Gastroesophageal sphincter (tissue), 4 donors: Measurements from ENCODE around the gene GRPEL1. TPM values are rescaled to one million over a fixed set of nuclear protein-coding genes. Genes with fewer than 3 reads are reported as not detected.

Source experiments
- ATAC-seq: fragments of 150-250 bp; one replicate; pipeline ENCODE4 v1.9.1; 2016; ENCODE audit warnings: mild to moderate bottlenecking, moderate library complexity
- H3K27ac ChIP-seq, 4 donors: fragments of 200-600 bp; sonication (generic) in 3 of 4; 1 replicate in 3 of 4; 2 replicates in 1 of 4; pipeline ENCODE4 v1.5.1; 2016 to 2019
- H3K27me3 ChIP-seq: fragments of 200-600 bp; sonication (generic); one replicate; pipeline ENCODE4 v1.5.1; 2019
- H3K36me3 ChIP-seq, 2 donors: fragments of 200-600 bp; sonication (generic); one replicate each; pipeline ENCODE4 v1.5.1; 2019; ENCODE audit warnings: control low read depth in 1 of 2
- H3K4me1 ChIP-seq, 3 donors: fragments of 200-600 bp; sonication (generic); 1 replicate in 2 of 3; 2 replicates in 1 of 3; pipeline ENCODE4 v1.5.1; 2016 to 2019; ENCODE audit warnings: control low read depth in 2 of 3
- H3K4me3 ChIP-seq, 2 donors: fragments of 200-600 bp; sonication (generic); one replicate each; pipeline ENCODE4 v1.5.1; 2019; ENCODE audit warnings: mild to moderate bottlenecking in 1 of 2, moderate library complexity in 1 of 2
- H3K9me3 ChIP-seq, 3 donors: fragments of 200-600 bp; sonication (generic); one replicate each; pipeline ENCODE4 v1.5.1; 2017 to 2019; ENCODE audit warnings: control low read depth in 2 of 3
- EP300 ChIP-seq: sonication (generic); formaldehyde crosslinking; IDR thresholded peaks from one replicate; pipeline ENCODE4 v1.6.1; 2017; ENCODE audit warnings: antibody characterized with exemption, mild to moderate bottlenecking
- POLR2A ChIP-seq, 2 donors: fragments of 450-650 bp; IDR thresholded peaks; one replicate each; pipeline ENCODE4 v1.6.1; 2017; ENCODE audit warnings: antibody characterized with exemption in 2 of 2, mild to moderate bottlenecking in 2 of 2, moderate library complexity in 1 of 2
- POLR2AphosphoS5 ChIP-seq: sonication (generic); formaldehyde crosslinking; IDR thresholded peaks from one replicate; pipeline ENCODE4 v1.6.1; 2017; ENCODE audit warnings: antibody characterized with exemption
- WGBS, 2 donors: methylation state at CpG; one replicate each; pipeline ENCODE4 v1.1.5; 2018; ENCODE audit warnings: low coverage in 1 of 2; 5-methylcytosine and 5-hydroxymethylcytosine counted together
- total RNA-seq, 4 donors: library from RNA; depleted of rRNA; stranded (reverse); fragments of >200 nt; gene quantifications; one replicate each; pipeline ENCODE4 v1.1.0, GENCODE V29; 2016
- TF ChIP-seq, protein P1 (sequence below), 4 experiments: fragments of 200-600 bp in 2 of 4; fragments of 450-650 bp in 2 of 4; sonication (generic) in 1 of 4; IDR thresholded peaks; one replicate each; pipeline ENCODE4 v1.5.1; 2017 to 2019; ENCODE audit warnings: antibody characterized with exemption in 4 of 4, mild to moderate bottlenecking in 2 of 4, moderate library complexity in 2 of 4

GRPEL1 gene
- total RNA-seq, 4 donors from 2014 or later: 14.0 to 32.8 (median 23.9) TPM

DNA sequence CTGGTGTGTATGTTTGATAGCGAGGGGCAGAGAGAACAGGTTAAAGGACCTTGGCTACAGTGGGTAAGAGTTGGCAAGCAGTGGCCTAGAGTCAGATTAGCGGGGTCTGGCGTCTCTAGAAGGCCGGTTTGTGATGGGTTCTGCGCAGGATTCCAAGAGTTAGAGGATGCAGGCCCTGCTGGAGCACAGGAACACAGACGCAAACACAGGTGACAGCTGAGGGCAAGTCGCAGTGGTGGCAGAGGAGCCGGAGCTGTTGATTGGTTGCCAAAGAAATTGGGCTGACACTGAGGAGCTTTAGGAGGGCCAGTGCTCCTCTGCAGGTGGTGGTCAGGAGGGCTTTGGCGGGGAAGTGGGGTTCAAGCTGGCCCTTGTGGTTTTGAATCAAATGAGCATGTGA lies 20.9 kb downstream of the GRPEL1 start:
- H3K4me3 ChIP-seq: no peak overlapping the region
- H3K27ac ChIP-seq: no peak overlapping the region
- H3K36me3 ChIP-seq: peaks cover 0 to 9% of the 10 kb centered on the region in 2 donors
- WGBS, 2 donors: 89% methylated on average over 9 of the region's 9 CpGs; no CpG with 5 or more reads in 1 of the 2 donors
- no peak for ATAC-seq
- peaks cover 0 to 72% (median 26%) of the 10 kb centered on the region in 3 donors for H3K4me1 ChIP-seq
- no peaks in the 10 kb centered on the region for H3K27me3 ChIP-seq
- H3K9me3 ChIP-seq: no peaks in the 10 kb centered on the region
- TF ChIP-seq, protein P1, sequence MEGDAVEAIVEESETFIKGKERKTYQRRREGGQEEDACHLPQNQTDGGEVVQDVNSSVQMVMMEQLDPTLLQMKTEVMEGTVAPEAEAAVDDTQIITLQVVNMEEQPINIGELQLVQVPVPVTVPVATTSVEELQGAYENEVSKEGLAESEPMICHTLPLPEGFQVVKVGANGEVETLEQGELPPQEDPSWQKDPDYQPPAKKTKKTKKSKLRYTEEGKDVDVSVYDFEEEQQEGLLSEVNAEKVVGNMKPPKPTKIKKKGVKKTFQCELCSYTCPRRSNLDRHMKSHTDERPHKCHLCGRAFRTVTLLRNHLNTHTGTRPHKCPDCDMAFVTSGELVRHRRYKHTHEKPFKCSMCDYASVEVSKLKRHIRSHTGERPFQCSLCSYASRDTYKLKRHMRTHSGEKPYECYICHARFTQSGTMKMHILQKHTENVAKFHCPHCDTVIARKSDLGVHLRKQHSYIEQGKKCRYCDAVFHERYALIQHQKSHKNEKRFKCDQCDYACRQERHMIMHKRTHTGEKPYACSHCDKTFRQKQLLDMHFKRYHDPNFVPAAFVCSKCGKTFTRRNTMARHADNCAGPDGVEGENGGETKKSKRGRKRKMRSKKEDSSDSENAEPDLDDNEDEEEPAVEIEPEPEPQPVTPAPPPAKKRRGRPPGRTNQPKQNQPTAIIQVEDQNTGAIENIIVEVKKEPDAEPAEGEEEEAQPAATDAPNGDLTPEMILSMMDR (IDR thresholded peaks at IDR 0.05): no peak
- TF ChIP-seq POLR2AphosphoS5 (no peak), EP300 (no peak), POLR2A (IDR thresholded peaks at IDR 0.05) (no peak)

DNA sequence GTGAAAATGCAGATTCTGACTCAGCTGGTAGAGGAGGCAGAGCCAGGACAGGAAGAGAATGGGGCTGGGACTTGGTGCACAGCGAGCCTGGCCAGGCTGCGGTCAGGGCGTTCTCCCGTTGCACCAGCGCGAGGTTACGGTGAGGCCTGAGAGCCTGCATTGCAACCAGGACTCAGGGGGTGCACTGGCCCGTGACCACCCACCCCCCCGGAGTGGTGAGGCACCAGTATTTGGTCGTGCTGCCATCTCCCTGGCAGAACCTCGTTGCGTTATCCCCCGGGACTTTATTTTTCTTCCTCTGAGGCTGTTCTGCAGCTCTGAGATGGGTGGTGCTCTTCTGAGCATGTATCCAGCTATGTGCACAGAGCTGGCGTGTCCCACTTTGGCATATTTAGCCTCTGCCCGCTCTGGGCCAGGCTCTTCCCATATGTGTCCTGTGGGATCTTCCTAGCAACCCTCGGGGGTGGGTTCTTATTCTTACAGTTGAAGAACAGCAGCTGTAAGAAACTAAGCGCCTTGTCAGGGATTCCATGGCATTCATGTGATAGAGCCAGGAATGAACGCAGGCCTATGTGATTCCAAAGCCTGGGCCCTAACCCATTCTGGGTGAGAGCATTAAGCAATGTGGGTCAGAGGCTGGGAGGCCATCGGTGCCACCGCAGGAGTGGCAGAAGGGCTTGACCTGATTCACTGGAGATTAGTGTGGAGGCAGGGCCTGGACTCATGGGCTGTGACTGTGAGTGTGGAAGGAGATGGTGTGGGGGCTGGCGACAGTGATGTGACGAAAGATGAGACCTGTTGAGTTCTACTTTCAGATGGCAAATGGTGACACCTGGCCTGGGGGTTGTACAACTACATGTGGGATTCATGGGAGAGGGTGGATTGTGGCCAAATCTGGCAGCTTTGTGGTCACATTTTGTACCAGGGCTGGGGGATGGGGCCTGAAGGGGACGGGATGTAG lies 21.6 kb downstream of the GRPEL1 start:
- no peak overlapping the region for H3K4me3 ChIP-seq
- peaks cover 0 to 7% of the 10 kb centered on the region in 2 donors for H3K36me3 ChIP-seq
- TF ChIP-seq, protein P1 (IDR thresholded peaks at IDR 0.05): no peak
- no peak for TF ChIP-seq EP300
- TF ChIP-seq POLR2AphosphoS5: no peak
- TF ChIP-seq POLR2A (IDR thresholded peaks at IDR 0.05): no peak
- no peaks in the 10 kb centered on the region for H3K9me3 ChIP-seq
- H3K27me3 ChIP-seq: no peaks in the 10 kb centered on the region
- peaks cover 0 to 73% (median 32%) of the 10 kb centered on the region in 3 donors for H3K4me1 ChIP-seq
- ATAC-seq: no peak
- WGBS, 2 donors: 86 to 92% methylated on average over 5 to 11 of the region's 23 CpGs
- H3K27ac ChIP-seq: no peak overlapping the region

DNA sequence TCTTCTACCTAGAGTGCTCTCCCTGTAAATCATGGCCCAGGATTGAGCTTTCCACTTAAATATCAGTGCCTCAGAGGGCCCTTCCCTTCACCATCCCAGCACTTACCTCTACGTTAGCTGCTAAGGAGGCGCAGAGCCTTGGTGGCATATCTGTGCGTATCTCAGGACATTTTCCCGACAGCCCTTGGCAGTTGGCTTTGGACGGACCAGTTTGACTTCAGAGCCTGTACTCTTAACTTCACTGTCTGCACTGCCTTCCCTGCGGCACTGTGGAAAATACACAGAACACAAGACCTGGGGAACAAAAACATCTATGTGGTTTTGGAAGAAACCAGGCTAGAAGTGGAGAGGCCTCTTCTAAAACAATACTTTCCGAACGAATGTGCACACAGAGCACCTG lies 22.3 kb downstream of the GRPEL1 start:
- H3K4me1 ChIP-seq: peaks cover 0 to 68% (median 29%) of the 10 kb centered on the region in 3 donors
- ATAC-seq: no peak
- TF ChIP-seq POLR2AphosphoS5 (no peak), POLR2A (IDR thresholded peaks at IDR 0.05) (no peak), EP300 (no peak)
- TF ChIP-seq, protein P1 (IDR thresholded peaks at IDR 0.05): no peak

DNA sequence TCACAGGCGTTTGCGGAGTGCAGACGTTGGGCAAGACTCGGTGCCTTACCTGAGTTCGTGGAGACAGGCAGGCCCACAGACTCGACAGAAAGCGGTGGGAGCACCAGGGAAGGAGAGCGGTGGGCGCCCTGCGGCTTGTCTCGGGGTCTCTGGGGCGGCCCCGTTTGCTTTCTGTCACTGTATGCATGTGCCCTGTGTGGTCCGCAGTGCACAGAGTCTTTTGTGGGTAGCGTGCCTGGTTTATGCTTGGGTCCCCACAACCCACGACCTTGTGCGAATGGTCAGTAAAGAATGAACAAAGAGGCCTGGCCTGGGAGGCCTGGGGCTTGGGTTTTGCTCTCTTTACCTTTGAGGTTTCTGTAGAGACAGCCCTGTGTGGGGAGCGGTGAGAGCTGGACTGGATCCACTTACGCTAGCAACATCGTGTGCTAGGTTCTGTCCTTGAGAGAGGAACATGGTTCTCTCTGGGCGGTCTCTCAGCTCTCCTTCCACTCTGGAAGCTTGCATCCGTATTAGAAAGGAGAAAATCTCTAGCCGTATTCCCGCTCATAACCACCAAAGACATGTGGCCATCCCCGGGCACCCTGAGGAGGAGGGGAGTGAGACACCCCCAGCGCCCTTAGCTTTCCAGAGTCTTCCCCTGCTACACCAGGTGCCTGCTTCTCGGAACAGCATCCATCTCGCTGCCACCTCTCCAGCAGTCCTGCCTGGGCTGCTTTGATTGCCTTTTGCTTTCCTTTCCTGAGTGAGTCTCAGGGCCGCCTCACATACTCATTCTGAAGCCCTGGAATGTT lies 23.5 kb downstream of the GRPEL1 start:
- Histone ChIP-seq H3K27ac (peak overlapping the region; percentile 62 to 94 (median 91)), H3K36me3 (peaks cover 0 to 6% of the 10 kb centered on the region in 2 donors), H3K4me3 (peak overlapping the region; percentile 66 to 70), H3K9me3 (no peaks in the 10 kb centered on the region), H3K27me3 (no peaks in the 10 kb centered on the region), H3K4me1 (peaks cover 0 to 58% (median 29%) of the 10 kb centered on the region in 3 donors)
- WGBS, 2 donors: 3 to 23% methylated on average over 11 of the region's 29 CpGs
- no peak for ATAC-seq
- TF ChIP-seq EP300 (no peak), POLR2AphosphoS5 (no peak), POLR2A (IDR thresholded peaks at IDR 0.05) (no peak)
- TF ChIP-seq, protein P1 (IDR thresholded peaks at IDR 0.05): no peak

More for the DNA sequence above, 22.3 kb downstream of the GRPEL1 start:
- no peak overlapping the region for H3K27ac ChIP-seq
- H3K9me3 ChIP-seq: no peaks in the 10 kb centered on the region
- H3K4me3 ChIP-seq: peak overlapping the region in 1 of 2 donors; percentile 66
- WGBS, 2 donors: 88 to 100% methylated on average over 1 to 6 of the region's 8 CpGs
- H3K36me3 ChIP-seq: peaks cover 0 to 7% of the 10 kb centered on the region in 2 donors
- no peaks in the 10 kb centered on the region for H3K27me3 ChIP-seq
